Endothelial cell of umbilical vein (primary cell): ENCODE results near the gene PIP5K1C. TPM values are rescaled to one million over a fixed set of nuclear protein-coding genes. Genes with fewer than 3 reads are reported as not detected.

Source experiments
- BruUV-seq: library from RNA; stranded (reverse); fragments of 400-500 nt; replicated peaks from 2 replicates; lab custom pipeline; 2021; lab: Mats Ljungman, UMichigan
- CTCF ChIA-PET: fragments of 300-600, 350-600 bp; sonication (Branson Sonifier 250); formaldehyde crosslinking; loops from one replicate; lab custom pipeline; 2021; ENCODE audit warnings: antibody characterized with exemption, inconsistent platforms; lab: Charles Lee
- POLR2A ChIA-PET: fragments of 300-600, 350-600 bp; sonication (Branson Sonifier 250); formaldehyde crosslinking; loops from one replicate; lab custom pipeline; 2021; ENCODE audit warnings: antibody characterized with exemption, inconsistent platforms; lab: Charles Lee
- DNase-seq: peaks from one replicate; pipeline ENCODE4 v3.0.0-alpha.2; 2011; ENCODE audit warnings: low read depth, low spot score
- FAIRE-seq: peaks from 2 replicates; lab custom pipeline; 2011; peaks lifted over from hg19 to GRCh38; lab: Jason Lieb, UNC
- H2AFZ ChIP-seq: 2 replicates; pipeline ENCODE4 v1.6.0; 2012; ENCODE audit warnings: low read depth, low read length, control low read depth, inconsistent platforms
- H3K27ac ChIP-seq: 2 replicates; pipeline ENCODE4 v1.5.1; 2011; ENCODE audit warnings: low read depth, mild to moderate bottlenecking, control low read depth, low read length, moderate library complexity; ENCODE audit not compliant: insufficient read depth
- H3K27me3 ChIP-seq, 2 experiments: 2 replicates each; pipeline versions ENCODE4 v1.6.0 to v1.6.1; 2011; ENCODE audit warnings: low read length in 2 of 2, mixed read lengths in 1 of 2; ENCODE audit not compliant: control insufficient read depth in 2 of 2, insufficient read depth in 2 of 2
- H3K36me3 ChIP-seq, 2 experiments: 2 replicates in 1 of 2; 3 replicates in 1 of 2; pipeline ENCODE4 v1.5.1; 2011; ENCODE audit warnings: low read length in 2 of 2, mild to moderate bottlenecking in 1 of 2, moderate library complexity in 1 of 2; ENCODE audit not compliant: control insufficient read depth in 2 of 2, insufficient read depth in 2 of 2; ENCODE audit errors: extremely low read depth in 1 of 2
- H3K4me1 ChIP-seq: 3 replicates; pipeline ENCODE4 v1.5.1; 2011; ENCODE audit warnings: mild to moderate bottlenecking, low read length; ENCODE audit not compliant: control insufficient read depth, insufficient read depth; ENCODE audit errors: extremely low read depth
- H3K4me2 ChIP-seq: 2 replicates; pipeline ENCODE4 v1.6.1; 2011; ENCODE audit warnings: low read length, control low read depth, mixed read lengths; ENCODE audit not compliant: insufficient read depth
- H3K4me3 ChIP-seq, 3 experiments: fragments of 200-600 bp in 1 of 3; sonication (generic), shearing (Covaris generic) in 1 of 3; replicated peaks in 1 of 3; 2 replicates each; pipeline ENCODE4 v1.5.1; 2011 to 2016; ENCODE audit warnings: control low read depth in 3 of 3, low read length in 3 of 3, mild to moderate bottlenecking in 2 of 3, inconsistent platforms in 1 of 3, low read depth in 1 of 3, moderate library complexity in 1 of 3; ENCODE audit not compliant: insufficient read depth in 1 of 3
- H3K79me2 ChIP-seq: 2 replicates; pipeline ENCODE4 v1.6.0; 2012; ENCODE audit warnings: low read length, inconsistent platforms; ENCODE audit not compliant: control insufficient read depth, insufficient read depth
- H3K9ac ChIP-seq: replicated peaks from 2 replicates; pipeline ENCODE3; 2011; ENCODE audit warnings: low read length, control low read depth; ENCODE audit not compliant: insufficient read depth; ENCODE audit errors: extremely low read depth
- H3K9me1 ChIP-seq: replicated peaks from 3 replicates; pipeline ENCODE4 v1.6.0; 2011; ENCODE audit warnings: mild to moderate bottlenecking, low read length; ENCODE audit not compliant: control insufficient read depth, insufficient read depth; ENCODE audit errors: extremely low read depth
- H3K9me3 ChIP-seq: replicated peaks from 2 replicates; pipeline ENCODE4 v1.5.1; 2012; ENCODE audit warnings: low read length, inconsistent platforms; ENCODE audit not compliant: control insufficient read depth, insufficient read depth
- H4K20me1 ChIP-seq: replicated peaks from 2 replicates; pipeline ENCODE3; 2011; ENCODE audit warnings: mild to moderate bottlenecking, low read length; ENCODE audit not compliant: control insufficient read depth, insufficient read depth; ENCODE audit errors: extremely low read depth
- EZH2 ChIP-seq: IDR thresholded peaks from 2 replicates; pipeline ENCODE4 v1.6.1; 2012; ENCODE audit warnings: borderline replicate concordance, low read depth, mild to moderate bottlenecking, moderate library complexity, low read length, inconsistent platforms; ENCODE audit not compliant: severe bottlenecking
- MAX ChIP-seq: IDR thresholded peaks from 2 replicates; pipeline ENCODE4 v1.6.1; 2011; ENCODE audit not compliant: insufficient read depth, insufficient read length
- MYC ChIP-seq: IDR thresholded peaks from one replicate; pipeline ENCODE4 v1.6.1; 2011; ENCODE audit warnings: mild to moderate bottlenecking, low read depth, low read length
- POLR2A ChIP-seq: IDR thresholded peaks from 2 replicates; pipeline ENCODE4 v1.6.1; 2012; ENCODE audit warnings: low read depth, mild to moderate bottlenecking, control low read depth, low read length
- dilution Hi-C: fragments of 300-500 bp; cut with MboI; formaldehyde crosslinking; loops from one replicate; pipeline ENCODE4 v1.15.0; 2019; ENCODE audit warnings: low sequenced_read_pairs; ENCODE audit not compliant: extremely low pct_ligation_motif_present
- intact Hi-C: fragments of 100-400 bp; cut with micrococcal nuclease; formaldehyde crosslinking; loops from one replicate; pipeline ENCODE4 v1.10.0; 2022
- polyA plus RNA-seq, 4 experiments: library from polyadenylated mRNA; depleted of rRNA in 3 of 4; stranded (reverse) in 3 of 4; unstranded in 1 of 4; fragments of >200 nt; gene quantifications; 2 replicates each; pipeline versions ENCODE4 v1.2.1 to v1.2.3, GENCODE V29; 2011 to 2012; ENCODE audit warnings: missing spikeins in 1 of 4
- total RNA-seq: library from RNA; stranded (reverse); gene quantifications from 2 replicates; pipeline ENCODE4 v1.2.3, GENCODE V29; 2021
- TF ChIP-seq, protein P1 (sequence below), 2 donors: IDR thresholded peaks; 1 replicate in 1 of 2; 2 replicates in 1 of 2; pipeline ENCODE4 v1.5.1; 2011; ENCODE audit warnings: low read length in 2 of 2, mild to moderate bottlenecking in 2 of 2, moderate library complexity in 2 of 2, control low read depth in 1 of 2, inconsistent platforms in 1 of 2, low read depth in 1 of 2; ENCODE audit not compliant: insufficient read depth in 1 of 2; ENCODE audit errors: extremely low read depth in 1 of 2

PIP5K1C gene
- total and polyA plus RNA-seq, 2 donors (not counting 3 experiments of a cell fraction or from before 2014, with no cell fraction given) = 31.6 to 79.5 TPM

DNA sequence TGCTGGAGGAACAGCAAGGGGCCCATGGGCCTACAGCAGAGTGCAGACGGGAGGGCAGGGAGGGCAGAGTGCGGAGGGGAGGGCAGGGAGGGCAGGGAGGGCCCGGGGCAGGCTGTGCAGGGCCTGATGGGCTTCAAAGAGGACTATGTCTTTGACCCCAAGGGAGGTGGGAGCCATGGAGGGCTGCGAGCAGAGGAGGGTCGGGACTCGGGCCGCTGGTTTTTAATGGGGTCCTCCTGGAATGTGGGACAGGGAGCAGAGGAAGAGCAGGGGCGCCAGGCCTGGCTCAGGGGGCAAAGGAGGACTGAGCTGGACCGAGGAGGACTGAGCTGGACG, 3.6 kb downstream of the PIP5K1C start:
- no TSS peak for BruUV-seq
- peaks cover 2 to 5% of the 10 kb centered on the region in 2 experiments for H3K36me3 ChIP-seq
- H3K4me2 ChIP-seq = no peak overlapping the region
- peaks cover 4% of the 10 kb centered on the region for H4K20me1 ChIP-seq
- DNase-seq = no peak
- intact Hi-C loops (no loop called here), dilution Hi-C loops (no loop called here)
- TF ChIP-seq MYC (no peak), EZH2 (no peak)
- TF ChIP-seq, protein P1, sequence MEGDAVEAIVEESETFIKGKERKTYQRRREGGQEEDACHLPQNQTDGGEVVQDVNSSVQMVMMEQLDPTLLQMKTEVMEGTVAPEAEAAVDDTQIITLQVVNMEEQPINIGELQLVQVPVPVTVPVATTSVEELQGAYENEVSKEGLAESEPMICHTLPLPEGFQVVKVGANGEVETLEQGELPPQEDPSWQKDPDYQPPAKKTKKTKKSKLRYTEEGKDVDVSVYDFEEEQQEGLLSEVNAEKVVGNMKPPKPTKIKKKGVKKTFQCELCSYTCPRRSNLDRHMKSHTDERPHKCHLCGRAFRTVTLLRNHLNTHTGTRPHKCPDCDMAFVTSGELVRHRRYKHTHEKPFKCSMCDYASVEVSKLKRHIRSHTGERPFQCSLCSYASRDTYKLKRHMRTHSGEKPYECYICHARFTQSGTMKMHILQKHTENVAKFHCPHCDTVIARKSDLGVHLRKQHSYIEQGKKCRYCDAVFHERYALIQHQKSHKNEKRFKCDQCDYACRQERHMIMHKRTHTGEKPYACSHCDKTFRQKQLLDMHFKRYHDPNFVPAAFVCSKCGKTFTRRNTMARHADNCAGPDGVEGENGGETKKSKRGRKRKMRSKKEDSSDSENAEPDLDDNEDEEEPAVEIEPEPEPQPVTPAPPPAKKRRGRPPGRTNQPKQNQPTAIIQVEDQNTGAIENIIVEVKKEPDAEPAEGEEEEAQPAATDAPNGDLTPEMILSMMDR (IDR thresholded peaks at IDR 0.05; ENCODE audit: extremely low read depth in 1 of 2, insufficient read depth in 1 of 2, low read depth in 1 of 2, low read length in 2 of 2) = no peak
- ChIA-PET POLR2A (interaction anchor here (1.4 kb wide), 1 partner anchor 26 kb away, joined by 6 read pairs; no protein-coding TSS in a partner anchor), CTCF (interaction anchor here (1.0 to 1.7 kb wide), 5 partner anchors 10 to 30 kb away, joined by 3 to 8 read pairs (median 4); no protein-coding TSS in a partner anchor)
- H3K9ac ChIP-seq = no peak overlapping the region
- H3K27ac ChIP-seq = no peak overlapping the region
- H3K9me1 ChIP-seq = no peaks in the 10 kb centered on the region
- H3K4me3 ChIP-seq = no peak overlapping the region
- no peak for FAIRE-seq
- H3K79me2 ChIP-seq = peaks cover 70% of the 10 kb centered on the region
- H3K27me3 ChIP-seq = no peaks in the 10 kb centered on the region
- no peaks in the 10 kb centered on the region for H3K9me3 ChIP-seq
- H3K4me1 ChIP-seq = peaks cover 8% of the 10 kb centered on the region
- no peak overlapping the region for H2AFZ ChIP-seq

DNA sequence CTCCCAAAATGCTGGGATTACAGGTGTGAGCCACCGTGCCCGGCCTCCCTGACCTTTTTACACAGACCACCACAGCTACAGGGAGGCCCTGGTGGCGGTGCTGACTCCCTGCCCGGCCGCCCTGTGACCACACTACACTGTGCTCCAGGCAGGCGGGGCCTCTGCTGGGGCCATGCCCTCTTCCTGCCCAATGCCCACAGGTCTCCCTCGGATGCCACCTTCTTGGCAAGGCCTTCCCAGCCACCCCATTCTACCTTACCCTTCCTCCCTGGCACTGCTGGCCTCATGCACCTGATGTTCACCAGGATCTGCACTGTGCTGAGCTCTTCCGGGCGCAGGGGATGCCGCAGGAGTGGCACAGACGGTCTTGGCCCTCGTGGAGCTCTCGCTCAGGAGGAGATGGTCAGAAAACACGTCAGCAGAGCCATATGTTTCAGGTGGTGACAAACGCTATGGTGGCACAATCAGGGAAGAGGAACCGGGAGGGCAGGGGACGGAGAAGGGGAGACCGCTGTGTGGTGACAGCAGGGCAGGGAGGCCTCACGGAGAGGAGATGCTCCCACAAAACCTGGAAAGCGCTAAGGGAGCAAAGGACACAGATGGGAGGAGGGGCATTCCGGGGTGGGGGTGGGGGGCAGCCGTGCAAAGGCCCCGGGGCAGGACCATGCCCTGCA, 4.1 kb downstream of the PIP5K1C start:
- no peak for DNase-seq
- no TSS peak for BruUV-seq
- FAIRE-seq = no peak
- ChIA-PET POLR2A (no interaction called here), CTCF (interaction anchor here (1.7 kb wide), 2 partner anchors 10 to 13 kb away, joined by 4 read pairs; no protein-coding TSS in a partner anchor)
- Histone ChIP-seq H3K79me2 (peaks cover 70% of the 10 kb centered on the region), H3K9me3 (no peaks in the 10 kb centered on the region), H3K27me3 (no peaks in the 10 kb centered on the region), H3K36me3 (peaks cover 2 to 5% of the 10 kb centered on the region in 2 experiments), H3K9me1 (no peaks in the 10 kb centered on the region), H3K4me2 (no peak overlapping the region), H3K9ac (no peak overlapping the region), H4K20me1 (peaks cover 4% of the 10 kb centered on the region), H3K4me3 (no peak overlapping the region), H2AFZ (no peak overlapping the region), H3K27ac (no peak overlapping the region), H3K4me1 (peaks cover 8% of the 10 kb centered on the region)
- no peak for TF ChIP-seq MAX
- no peak for TF ChIP-seq POLR2A
- TF ChIP-seq, protein P1 (IDR thresholded peaks at IDR 0.05; ENCODE audit: extremely low read depth in 1 of 2, insufficient read depth in 1 of 2, low read depth in 1 of 2, low read length in 2 of 2) = no peak
- intact Hi-C loops = no loop called here
- dilution Hi-C loops = no loop called here
